Mesenchymal stem cell (in vitro differentiated cells and primary cell): ENCODE results near the gene NPAS3.

ENCODE experiments used
- DNase-seq: peaks from one replicate; pipeline ENCODE4 v3.0.0-alpha.2; 2013
- H2AFZ ChIP-seq: one replicate; pipeline ENCODE4 v1.6.1; 2013; ENCODE audit warnings: low read depth, mild to moderate bottlenecking, control low read depth, inconsistent platforms, low read length, moderate library complexity
- H2AK5ac ChIP-seq: 2 replicates; pipeline ENCODE4 v1.6.1; 2013; ENCODE audit warnings: low read length, moderate library complexity, mild to moderate bottlenecking, inconsistent platforms; ENCODE audit not compliant: severe bottlenecking
- H2BK120ac ChIP-seq: one replicate; pipeline ENCODE4 v1.6.1; 2013; ENCODE audit warnings: low read depth, mild to moderate bottlenecking, inconsistent platforms, low read length, moderate library complexity
- H2BK12ac ChIP-seq, 2 experiments: one replicate each; pipeline ENCODE4 v1.6.1; 2013; ENCODE audit warnings: inconsistent platforms in 2 of 2, low read length in 2 of 2, mild to moderate bottlenecking in 2 of 2, moderate library complexity in 2 of 2, control low read depth in 1 of 2
- H2BK15ac ChIP-seq: one replicate; pipeline ENCODE4 v1.6.1; 2013; ENCODE audit warnings: mild to moderate bottlenecking, low read depth, inconsistent platforms; ENCODE audit not compliant: poor library complexity, severe bottlenecking
- H2BK5ac ChIP-seq: 2 replicates; pipeline ENCODE4 v1.6.1; 2013; ENCODE audit warnings: low read depth, mild to moderate bottlenecking, low read length, control low read depth, inconsistent platforms; ENCODE audit not compliant: poor library complexity, severe bottlenecking
- H3K14ac ChIP-seq, 2 experiments: one replicate each; pipeline ENCODE4 v1.6.1; 2013; ENCODE audit warnings: inconsistent platforms in 2 of 2, low read length in 2 of 2, control low read depth in 1 of 2, mild to moderate bottlenecking in 1 of 2, moderate library complexity in 1 of 2
- H3K18ac ChIP-seq, 2 experiments: one replicate each; pipeline ENCODE4 v1.6.1; 2013; ENCODE audit warnings: inconsistent platforms in 2 of 2, low read length in 2 of 2, control low read depth in 1 of 2, low read depth in 1 of 2, mild to moderate bottlenecking in 1 of 2
- H3K23ac ChIP-seq, 2 experiments: one replicate each; pipeline ENCODE4 v1.6.1; 2013; ENCODE audit warnings: inconsistent platforms in 2 of 2, low read length in 2 of 2, mild to moderate bottlenecking in 2 of 2, moderate library complexity in 2 of 2, control low read depth in 1 of 2
- H3K27ac ChIP-seq: 2 replicates; pipeline ENCODE4 v1.5.1; 2013; ENCODE audit warnings: mild to moderate bottlenecking, moderate library complexity, low read length, control low read depth, inconsistent platforms; ENCODE audit not compliant: poor library complexity, severe bottlenecking
- H3K27me3 ChIP-seq, 2 experiments: 2 replicates each; pipeline versions ENCODE4 v1.6.1 to v1.7.0; 2013; ENCODE audit warnings: low read length in 2 of 2, mild to moderate bottlenecking in 2 of 2, moderate library complexity in 2 of 2, control low read depth in 1 of 2, inconsistent platforms in 1 of 2; ENCODE audit not compliant: control insufficient read depth in 1 of 2, insufficient read depth in 1 of 2
- H3K36me3 ChIP-seq, 2 experiments: 2 replicates each; pipeline versions ENCODE4 v1.6.1 to v1.7.0; 2013; ENCODE audit warnings: low read length in 2 of 2, control low read depth in 1 of 2, inconsistent platforms in 1 of 2, low read depth in 1 of 2, mild to moderate bottlenecking in 1 of 2; ENCODE audit not compliant: insufficient read depth in 2 of 2, control insufficient read depth in 1 of 2
- H3K4ac ChIP-seq, 2 experiments: one replicate each; pipeline ENCODE4 v1.6.1; 2013; ENCODE audit warnings: inconsistent platforms in 2 of 2, low read length in 2 of 2, mild to moderate bottlenecking in 2 of 2, moderate library complexity in 2 of 2, control low read depth in 1 of 2, low read depth in 1 of 2
- H3K4me1 ChIP-seq: 2 replicates; pipeline ENCODE4 v1.6.1; 2013; ENCODE audit warnings: low read depth, low read length, control low read depth; ENCODE audit not compliant: control insufficient read depth, insufficient read depth
- H3K4me2 ChIP-seq: 2 replicates; pipeline ENCODE4 v1.6.1; 2013; ENCODE audit warnings: low read length, mild to moderate bottlenecking, inconsistent platforms; ENCODE audit not compliant: poor library complexity, severe bottlenecking
- H3K4me3 ChIP-seq, 2 experiments: 2 replicates each; pipeline versions ENCODE4 v1.5.1 to v1.7.0; 2013; ENCODE audit warnings: low read length in 2 of 2, mild to moderate bottlenecking in 2 of 2, control low read depth in 1 of 2, low read depth in 1 of 2; ENCODE audit not compliant: insufficient read depth in 1 of 2
- H3K79me1 ChIP-seq: replicated peaks from 2 replicates; pipeline ENCODE4 v1.6.1; 2013; ENCODE audit warnings: mild to moderate bottlenecking, control low read depth, low read length, inconsistent platforms; ENCODE audit not compliant: poor library complexity, severe bottlenecking
- H3K9ac ChIP-seq: 2 replicates; pipeline ENCODE4 v1.7.0; 2013; ENCODE audit warnings: mild to moderate bottlenecking, low read length, moderate library complexity
- H3K9me3 ChIP-seq: 2 replicates; pipeline ENCODE4 v1.7.0; 2013; ENCODE audit warnings: mild to moderate bottlenecking, low read length; ENCODE audit not compliant: control insufficient read depth
- H4K8ac ChIP-seq: one replicate; pipeline ENCODE4 v1.6.1; 2013; ENCODE audit warnings: inconsistent platforms, mild to moderate bottlenecking, low read length, moderate library complexity
- H4K91ac ChIP-seq: one replicate; pipeline ENCODE4 v1.6.1; 2013; ENCODE audit warnings: mild to moderate bottlenecking, low read length, inconsistent platforms
- WGBS: methylation state at CpG from one replicate; pipeline ENCODE4 v1.1.7; 2013; ENCODE audit warnings: mixed read lengths; 5-methylcytosine and 5-hydroxymethylcytosine counted together

The NPAS3 gene

GRCh38 chr14:33589334-33589733, 650.7 kb downstream of the NPAS3 start:
- peak; percentile 58 for DNase-seq
- Histone ChIP-seq H3K4me2 (no peak overlapping the region), H3K27me3 (no peaks in the 10 kb centered on the region), H3K4me1 (no peaks in the 10 kb centered on the region), H2BK15ac (no peak overlapping the region), H3K9ac (no peak overlapping the region), H2BK5ac (no peak overlapping the region), H2AFZ (no peak overlapping the region), H3K27ac (no peak overlapping the region), H2BK12ac (no peak overlapping the region), H3K79me1 (no peaks in the 10 kb centered on the region), H4K8ac (no peak overlapping the region), H3K36me3 (no peaks in the 10 kb centered on the region), H3K18ac (peak overlapping the region in 1 of 2 experiments; percentile 28), H2BK120ac (no peak overlapping the region), H2AK5ac (no peak overlapping the region), H3K4ac (no peak overlapping the region), H3K14ac (no peak overlapping the region), H3K9me3 (no peaks in the 10 kb centered on the region), H3K23ac (no peak overlapping the region), H4K91ac (no peak overlapping the region), H3K4me3 (no peak overlapping the region)
- 43% methylated on average over 2 of the region's 3 CpGs for WGBS

GRCh38 chr14:33590891-33591630, 652.4 kb downstream of the NPAS3 start:
- H3K36me3 ChIP-seq, result no peaks in the 10 kb centered on the region
- no peak overlapping the region for H2BK15ac ChIP-seq
- no peak overlapping the region for H4K8ac ChIP-seq
- DNase-seq, result peak; percentile 57
- H3K4me1 ChIP-seq, result no peaks in the 10 kb centered on the region
- H3K9ac ChIP-seq, result no peak overlapping the region
- no peak overlapping the region for H2AFZ ChIP-seq
- no peak overlapping the region for H3K18ac ChIP-seq
- H3K14ac ChIP-seq, result no peak overlapping the region
- H4K91ac ChIP-seq, result no peak overlapping the region
- H3K4ac ChIP-seq, result no peak overlapping the region
- H3K4me3 ChIP-seq, result no peak overlapping the region
- no peaks in the 10 kb centered on the region for H3K9me3 ChIP-seq
- no peak overlapping the region for H2BK120ac ChIP-seq
- peak overlapping the region in 1 of 2 experiments; percentile 47 for H2BK12ac ChIP-seq
- no peak overlapping the region for H2AK5ac ChIP-seq
- H3K27me3 ChIP-seq, result no peaks in the 10 kb centered on the region
- no peak overlapping the region for H3K23ac ChIP-seq
- no peak overlapping the region for H3K4me2 ChIP-seq
- no peak overlapping the region for H2BK5ac ChIP-seq
- no peaks in the 10 kb centered on the region for H3K79me1 ChIP-seq
- WGBS, result 53% methylated on average over 4 of the region's 4 CpGs
- no peak overlapping the region for H3K27ac ChIP-seq

GRCh38 chr14:33592297-33592696, 653.6 kb downstream of the NPAS3 start:
- no peak overlapping the region for H3K27ac ChIP-seq
- H3K27me3 ChIP-seq, result no peaks in the 10 kb centered on the region
- no peak overlapping the region for H3K14ac ChIP-seq
- H2BK120ac ChIP-seq, result no peak overlapping the region
- WGBS, result 21% methylated on average over 2 of the region's 2 CpGs
- no peak overlapping the region for H4K8ac ChIP-seq
- H3K79me1 ChIP-seq, result no peaks in the 10 kb centered on the region
- peak; percentile 23 for DNase-seq
- no peak overlapping the region for H3K4me2 ChIP-seq
- no peak overlapping the region for H3K4me3 ChIP-seq
- H3K9me3 ChIP-seq, result no peaks in the 10 kb centered on the region
- H4K91ac ChIP-seq, result no peak overlapping the region
- H3K9ac ChIP-seq, result no peak overlapping the region
- no peaks in the 10 kb centered on the region for H3K4me1 ChIP-seq
- no peaks in the 10 kb centered on the region for H3K36me3 ChIP-seq
- H3K18ac ChIP-seq, result no peak overlapping the region
- no peak overlapping the region for H3K23ac ChIP-seq
- no peak overlapping the region for H2AK5ac ChIP-seq
- no peak overlapping the region for H2AFZ ChIP-seq
- H2BK5ac ChIP-seq, result no peak overlapping the region
- no peak overlapping the region for H3K4ac ChIP-seq
- no peak overlapping the region for H2BK15ac ChIP-seq
- no peak overlapping the region for H2BK12ac ChIP-seq

- H4K91ac ChIP-seq, result no peak overlapping the region
- H2AK5ac ChIP-seq, result no peak overlapping the region
- no peak overlapping the region for H3K4me2 ChIP-seq
- H3K27ac ChIP-seq, result no peak overlapping the region
- no peaks in the 10 kb centered on the region for H3K27me3 ChIP-seq
- DNase-seq, result peak; percentile 76
- H4K8ac ChIP-seq, result no peak overlapping the region
- no peak overlapping the region for H3K4ac ChIP-seq
- H2BK15ac ChIP-seq, result no peak overlapping the region
- H3K4me3 ChIP-seq, result no peak overlapping the region
- no peak overlapping the region for H2BK5ac ChIP-seq
- no peak overlapping the region for H2BK12ac ChIP-seq
- H3K4me1 ChIP-seq, result no peaks in the 10 kb centered on the region
- H2BK120ac ChIP-seq, result no peak overlapping the region
- no peaks in the 10 kb centered on the region for H3K36me3 ChIP-seq
- no peak overlapping the region for H2AFZ ChIP-seq
- H3K9ac ChIP-seq, result no peak overlapping the region
- H3K9me3 ChIP-seq, result no peaks in the 10 kb centered on the region
- no peak overlapping the region for H3K14ac ChIP-seq
- H3K23ac ChIP-seq, result no peak overlapping the region
- WGBS, result 76% methylated on average over 7 of the region's 8 CpGs
- no peak overlapping the region for H3K18ac ChIP-seq
- no peaks in the 10 kb centered on the region for H3K79me1 ChIP-seq
Measured at GRCh38 chr14:33596211-33597080, 657.8 kb downstream of the NPAS3 start.
